ENCODE results near the gene TRAP1.

GRCh38 chr16:3716831-3717234, 491 bp downstream of the TRAP1 start:
- TF ChIP-seq POLR2AphosphoS5 (IDR thresholded peaks at IDR 0.05; ENCODE audit: low read depth, low read length) (no peak), CTCF (IDR thresholded peaks at IDR 0.05) (no peak)

All from Panc1 (cell line).